ENCODE data around the gene CAMTA1. TPM values are rescaled to one million over a fixed set of nuclear protein-coding genes. Genes with fewer than 3 reads are reported as not detected.

The CAMTA1 gene
- total RNA-seq, 1 experiment from 2014 or later: 69.5 TPM

DNA sequence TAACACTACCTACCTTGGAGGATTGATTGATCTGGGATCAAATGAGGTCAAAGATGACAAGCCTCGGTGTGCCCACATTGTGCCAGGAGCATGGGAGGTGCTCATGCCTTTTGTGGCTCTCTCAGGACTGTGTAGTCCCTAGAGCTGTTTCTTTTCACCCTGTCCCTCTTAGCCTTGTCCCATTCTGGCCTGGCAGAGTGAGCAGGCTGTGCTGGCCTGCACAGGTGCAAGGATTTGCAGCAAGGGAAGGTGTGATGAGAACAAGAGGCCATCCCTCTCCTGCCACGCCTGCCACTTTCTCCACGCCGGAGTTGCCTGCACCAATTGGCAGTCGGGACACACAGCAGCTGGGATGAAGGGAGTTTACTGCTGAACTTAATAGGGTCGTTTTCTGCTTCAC, 575.3 kb downstream of the CAMTA1 start:
- Histone ChIP-seq H3K4me2 (ENCODE audit: low read length) (no peak overlapping the region), H3K27ac (ENCODE audit: low read depth, low read length) (no peak overlapping the region), H3K4me1 (ENCODE audit: control insufficient read depth in 1 of 2, insufficient read depth in 2 of 2, low read length in 2 of 2) (no peaks in the 10 kb centered on the region), H3K9me2 (ENCODE audit: insufficient read depth) (no peaks in the 10 kb centered on the region), H4K20me1 (ENCODE audit: insufficient read depth) (no peaks in the 10 kb centered on the region), H2AFZ (ENCODE audit: low read depth, low read length, poor library complexity, severe bottlenecking) (no peak overlapping the region), H3K4me3 (replicated peaks in 1 of 2; ENCODE audit: low read depth in 1 of 2, low read length in 2 of 2) (no peak overlapping the region), H3K79me2 (ENCODE audit: insufficient read depth, low read length) (no peaks in the 10 kb centered on the region), H3K9ac (ENCODE audit: low read length) (no peak overlapping the region), H3K9me3 (ENCODE audit: control insufficient read depth in 1 of 2, insufficient read depth in 1 of 2, low read depth in 1 of 2, low read length in 2 of 2) (no peaks in the 10 kb centered on the region), H3K27me3 (ENCODE audit: insufficient read depth, low read length) (0 out of 2 replicates have a peak, but pooled peaks cover 2% of the 10 kb centered on the region), H3K36me3 (ENCODE audit: control insufficient read depth in 1 of 2, insufficient read depth in 2 of 2, low read length in 2 of 2) (no peaks in the 10 kb centered on the region)
- TF ChIP-seq, protein P1, sequence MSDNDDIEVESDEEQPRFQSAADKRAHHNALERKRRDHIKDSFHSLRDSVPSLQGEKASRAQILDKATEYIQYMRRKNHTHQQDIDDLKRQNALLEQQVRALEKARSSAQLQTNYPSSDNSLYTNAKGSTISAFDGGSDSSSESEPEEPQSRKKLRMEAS (IDR thresholded peaks at IDR 0.05): no peak
- TF ChIP-seq ZFX (IDR thresholded peaks at IDR 0.05) (no peak), EZH2 (IDR thresholded peaks at IDR 0.05) (no peak), TCF7L2 (IDR thresholded peaks at IDR 0.05; ENCODE audit: borderline replicate concordance, extremely low read depth, insufficient read depth, insufficient read length) (no peak), YY1 (IDR thresholded peaks at IDR 0.05; ENCODE audit: extremely low read depth, insufficient replicate concordance, low read depth, low read length) (no peak), POLR2AphosphoS5 (IDR thresholded peaks at IDR 0.05; ENCODE audit: low read depth, low read length) (no peak), CEBPB (IDR thresholded peaks at IDR 0.05; ENCODE audit: low read depth) (no peak), ZNF274 (IDR thresholded peaks at IDR 0.05; ENCODE audit: low read depth, low read length) (no peak), POLR2A (IDR thresholded peaks at IDR 0.05; ENCODE audit: borderline replicate concordance, extremely low read depth, insufficient read depth, insufficient read length) (no peak), EGR1 (IDR thresholded peaks at IDR 0.05; ENCODE audit: low read depth) (no peak), SP1 (IDR thresholded peaks at IDR 0.05; ENCODE audit: low read depth) (no peak), CBX3 (IDR thresholded peaks at IDR 0.05; ENCODE audit: low read depth) (no peak), JUND (IDR thresholded peaks at IDR 0.05) (no peak), SRF (IDR thresholded peaks at IDR 0.05; ENCODE audit: low read depth) (no peak)
- TF ChIP-seq, protein P2, sequence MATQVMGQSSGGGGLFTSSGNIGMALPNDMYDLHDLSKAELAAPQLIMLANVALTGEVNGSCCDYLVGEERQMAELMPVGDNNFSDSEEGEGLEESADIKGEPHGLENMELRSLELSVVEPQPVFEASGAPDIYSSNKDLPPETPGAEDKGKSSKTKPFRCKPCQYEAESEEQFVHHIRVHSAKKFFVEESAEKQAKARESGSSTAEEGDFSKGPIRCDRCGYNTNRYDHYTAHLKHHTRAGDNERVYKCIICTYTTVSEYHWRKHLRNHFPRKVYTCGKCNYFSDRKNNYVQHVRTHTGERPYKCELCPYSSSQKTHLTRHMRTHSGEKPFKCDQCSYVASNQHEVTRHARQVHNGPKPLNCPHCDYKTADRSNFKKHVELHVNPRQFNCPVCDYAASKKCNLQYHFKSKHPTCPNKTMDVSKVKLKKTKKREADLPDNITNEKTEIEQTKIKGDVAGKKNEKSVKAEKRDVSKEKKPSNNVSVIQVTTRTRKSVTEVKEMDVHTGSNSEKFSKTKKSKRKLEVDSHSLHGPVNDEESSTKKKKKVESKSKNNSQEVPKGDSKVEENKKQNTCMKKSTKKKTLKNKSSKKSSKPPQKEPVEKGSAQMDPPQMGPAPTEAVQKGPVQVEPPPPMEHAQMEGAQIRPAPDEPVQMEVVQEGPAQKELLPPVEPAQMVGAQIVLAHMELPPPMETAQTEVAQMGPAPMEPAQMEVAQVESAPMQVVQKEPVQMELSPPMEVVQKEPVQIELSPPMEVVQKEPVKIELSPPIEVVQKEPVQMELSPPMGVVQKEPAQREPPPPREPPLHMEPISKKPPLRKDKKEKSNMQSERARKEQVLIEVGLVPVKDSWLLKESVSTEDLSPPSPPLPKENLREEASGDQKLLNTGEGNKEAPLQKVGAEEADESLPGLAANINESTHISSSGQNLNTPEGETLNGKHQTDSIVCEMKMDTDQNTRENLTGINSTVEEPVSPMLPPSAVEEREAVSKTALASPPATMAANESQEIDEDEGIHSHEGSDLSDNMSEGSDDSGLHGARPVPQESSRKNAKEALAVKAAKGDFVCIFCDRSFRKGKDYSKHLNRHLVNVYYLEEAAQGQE (IDR thresholded peaks at IDR 0.05; ENCODE audit: low read depth): no peak
- TF ChIP-seq, protein P3, sequence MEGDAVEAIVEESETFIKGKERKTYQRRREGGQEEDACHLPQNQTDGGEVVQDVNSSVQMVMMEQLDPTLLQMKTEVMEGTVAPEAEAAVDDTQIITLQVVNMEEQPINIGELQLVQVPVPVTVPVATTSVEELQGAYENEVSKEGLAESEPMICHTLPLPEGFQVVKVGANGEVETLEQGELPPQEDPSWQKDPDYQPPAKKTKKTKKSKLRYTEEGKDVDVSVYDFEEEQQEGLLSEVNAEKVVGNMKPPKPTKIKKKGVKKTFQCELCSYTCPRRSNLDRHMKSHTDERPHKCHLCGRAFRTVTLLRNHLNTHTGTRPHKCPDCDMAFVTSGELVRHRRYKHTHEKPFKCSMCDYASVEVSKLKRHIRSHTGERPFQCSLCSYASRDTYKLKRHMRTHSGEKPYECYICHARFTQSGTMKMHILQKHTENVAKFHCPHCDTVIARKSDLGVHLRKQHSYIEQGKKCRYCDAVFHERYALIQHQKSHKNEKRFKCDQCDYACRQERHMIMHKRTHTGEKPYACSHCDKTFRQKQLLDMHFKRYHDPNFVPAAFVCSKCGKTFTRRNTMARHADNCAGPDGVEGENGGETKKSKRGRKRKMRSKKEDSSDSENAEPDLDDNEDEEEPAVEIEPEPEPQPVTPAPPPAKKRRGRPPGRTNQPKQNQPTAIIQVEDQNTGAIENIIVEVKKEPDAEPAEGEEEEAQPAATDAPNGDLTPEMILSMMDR (IDR thresholded peaks at IDR 0.05 in 2 of 3, conservative IDR thresholded peaks at IDR 0.05 in 1 of 3; ENCODE audit: borderline replicate concordance in 1 of 3, insufficient read depth in 1 of 3, low read depth in 2 of 3, low read length in 2 of 3): no peak
- ChIA-PET CTCF (no interaction called here), RAD21 (ENCODE audit: low non-redundant PET in 1 of 2, low total read pairs in 2 of 2, uncharacterized antibody in 2 of 2, unreplicated experiment in 2 of 2) (no interaction called here), POLR2A (no interaction called here)
- DNase-seq (ENCODE audit: low read depth, low spot score) (no peak), ATAC-seq (no peak)
- no TSS peak for BruUV-seq (replicated peaks)
- intact Hi-C loops (cut with micrococcal nuclease): no loop called here

All from HCT116 (cell line).